Hematopoietic multipotent progenitor cell treated with erythropoietin and hydrocortisone succinate and interleukin-3 and kit ligand, for 8 days (in vitro differentiated cells): ENCODE measurements around the gene CNOT1.
"Not testable (repeated sequence)": the region's sequence is repeated elsewhere in the genome, so short reads cannot be mapped to it uniquely, and the experiment has no call there.

Experiments used
- DNase-seq: peaks from one replicate; pipeline ENCODE4 v3.0.0-alpha.2; 2015

CNOT1 gene

GRCh38 chr16:58637021-58637420 is 7.4 kb upstream of the CNOT1 start:
- not testable (repeated sequence) for DNase-seq

DNA sequence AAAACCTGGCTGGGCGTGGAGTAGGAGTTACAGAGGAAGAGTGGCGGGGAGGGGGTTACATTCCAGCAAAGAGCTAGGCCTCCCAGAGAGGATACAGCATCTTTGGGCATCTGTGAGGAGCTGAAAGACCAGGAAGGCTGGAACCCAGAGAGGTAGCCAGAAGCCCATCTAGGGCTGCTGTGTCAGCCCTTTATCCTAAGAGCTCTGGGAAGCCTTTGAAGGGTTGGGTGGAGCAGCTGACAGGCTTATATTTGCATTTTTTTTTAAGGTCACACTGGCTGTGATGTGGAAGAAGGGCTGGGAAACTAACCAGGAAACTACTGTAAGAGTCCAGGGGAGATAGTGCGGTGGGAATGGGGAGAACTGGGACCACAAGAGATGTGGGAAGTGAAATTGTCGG is 6.8 kb upstream of the CNOT1 start:
- DNase-seq = no peak

GRCh38 chr16:58635502-58635901 is 5.9 kb upstream of the CNOT1 start:
- DNase-seq = no peak

- no peak for DNase-seq
Measured at GRCh38 chr16:58634265-58634802, 4.7 kb upstream of the CNOT1 start.

- DNase-seq = peak; percentile 72
Measured at GRCh38 chr16:58628845-58629732, 537 bp downstream of the CNOT1 start.

DNA sequence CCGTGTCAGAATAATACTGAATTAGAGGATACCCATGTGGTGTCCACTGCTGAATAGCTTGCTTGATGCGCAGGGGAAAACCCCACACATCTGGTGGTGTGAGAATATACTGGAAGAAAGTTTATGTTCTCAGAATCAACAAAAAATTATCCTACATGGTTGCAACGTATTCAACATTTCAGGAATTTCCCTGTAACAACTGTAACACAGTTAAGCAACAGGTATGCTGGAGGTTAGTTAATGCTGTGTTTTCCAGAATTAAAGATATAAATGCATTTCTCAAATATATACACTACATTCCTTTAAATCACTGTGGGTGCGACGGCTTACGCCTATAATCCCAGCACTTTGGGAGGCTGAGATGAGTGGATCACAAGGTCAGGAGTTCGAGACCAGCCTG is 5.4 kb downstream of the CNOT1 start:
- no peak for DNase-seq

GRCh38 chr16:58620396-58620795 is 9.2 kb downstream of the CNOT1 start:
- DNase-seq = no peak

GRCh38 chr16:58615280-58615679 is 14.3 kb downstream of the CNOT1 start:
- DNase-seq = no peak

GRCh38 chr16:58614860-58615259 is 14.8 kb downstream of the CNOT1 start:
- DNase-seq = no peak

GRCh38 chr16:58614212-58614611 is 15.4 kb downstream of the CNOT1 start:
- DNase-seq = no peak

- DNase-seq = not testable (repeated sequence)
Measured at GRCh38 chr16:58612965-58613364, 16.7 kb downstream of the CNOT1 start.

DNA sequence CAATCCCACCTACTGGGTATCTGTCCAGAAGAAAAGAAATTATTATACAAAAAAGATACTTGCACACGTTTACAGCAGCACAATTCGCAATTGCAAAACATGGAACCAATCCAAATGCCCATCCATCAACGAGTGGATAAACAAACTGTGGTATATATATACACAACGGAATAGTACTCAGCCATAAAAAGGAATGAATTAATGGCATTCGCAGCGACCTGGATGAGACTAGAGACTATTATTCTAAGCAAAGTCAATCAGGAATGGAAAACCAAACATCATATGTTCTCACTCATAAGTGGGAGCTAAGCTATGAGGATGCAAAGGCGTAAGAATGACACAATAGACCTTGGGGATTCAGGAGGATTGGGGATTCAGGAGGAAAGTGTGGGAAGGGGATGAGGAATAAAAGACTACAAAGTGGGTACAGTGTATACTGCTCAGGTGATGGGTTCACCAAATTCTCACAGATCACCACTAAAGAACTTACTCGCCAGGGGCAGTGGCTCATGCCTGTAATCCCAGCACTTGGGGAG is 21.0 kb downstream of the CNOT1 start:
- no peak for DNase-seq

GRCh38 chr16:58605562-58605961 is 24.1 kb downstream of the CNOT1 start:
- DNase-seq = no peak

GRCh38 chr16:58591083-58591482 is 38.5 kb downstream of the CNOT1 start:
- no peak for DNase-seq

GRCh38 chr16:58589326-58589905 is 40.2 kb downstream of the CNOT1 start:
- no peak for DNase-seq

GRCh38 chr16:58588406-58588805 is 41.2 kb downstream of the CNOT1 start:
- no peak for DNase-seq

DNA sequence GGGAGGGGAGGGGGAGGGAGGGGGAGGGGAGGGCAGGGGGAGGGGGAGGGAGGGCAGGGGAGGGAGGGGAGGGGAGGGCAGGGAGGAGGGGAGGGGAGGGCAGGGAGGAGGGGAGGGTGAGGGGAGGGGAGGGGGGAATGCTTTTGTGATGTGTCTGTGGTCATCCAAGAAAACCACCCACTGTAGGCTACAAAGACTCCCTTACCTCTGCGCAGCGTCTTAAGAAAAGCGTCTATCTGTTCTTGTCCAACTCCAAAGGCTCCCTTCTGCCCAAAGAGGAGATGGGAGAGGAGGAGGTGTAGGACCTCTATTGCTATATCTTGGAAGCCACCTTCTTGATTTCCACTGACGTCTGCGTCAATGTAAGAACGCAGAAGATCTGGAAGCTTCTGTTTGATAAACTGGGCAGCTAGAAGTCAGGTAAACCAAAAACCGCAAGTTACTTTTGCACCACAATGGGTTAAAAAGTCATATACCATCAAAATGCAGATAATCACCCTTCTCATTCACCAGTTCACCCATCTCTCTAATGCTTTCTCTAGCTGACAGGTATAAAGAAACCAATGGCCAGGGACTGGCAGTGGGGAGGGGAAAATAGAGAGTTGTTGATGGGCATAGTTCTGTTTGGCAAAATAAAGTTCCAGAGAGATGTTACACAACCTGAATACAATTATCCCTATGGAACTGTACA is 43.1 kb downstream of the CNOT1 start:
- no peak for DNase-seq

DNA sequence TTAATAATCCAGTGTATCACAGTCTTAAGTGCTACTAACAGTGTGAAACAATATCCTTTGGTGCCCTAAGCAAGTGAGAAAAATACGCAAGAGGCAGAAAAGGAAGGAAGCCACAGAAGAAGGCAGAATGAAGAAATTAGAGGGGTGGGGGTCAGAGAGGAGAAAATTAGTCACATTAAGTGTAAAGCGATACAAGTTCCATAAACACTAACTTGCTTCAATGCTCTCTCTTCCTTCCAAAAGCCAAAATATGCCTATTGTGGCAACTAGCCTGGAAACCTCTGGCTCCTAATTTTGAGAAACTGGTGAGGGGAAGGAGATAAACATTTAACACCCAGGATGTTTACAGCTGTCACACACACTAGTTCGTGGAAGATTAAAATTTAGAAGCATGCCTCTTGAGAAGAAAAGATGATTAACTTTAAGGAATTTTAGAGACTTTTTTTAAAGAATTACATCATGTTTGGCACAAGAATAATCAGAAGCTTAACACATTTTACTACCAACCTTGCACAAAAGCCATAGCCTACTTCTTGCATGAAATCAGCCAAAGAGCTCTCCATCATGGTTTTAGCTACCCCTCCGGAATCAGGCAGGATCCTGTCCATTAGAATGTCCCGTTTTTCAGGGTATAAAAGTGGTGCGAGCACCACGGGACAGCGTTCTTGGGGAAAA is 44.7 kb downstream of the CNOT1 start:
- DNase-seq = no peak

- DNase-seq = peak; percentile 31
Measured at GRCh38 chr16:58582971-58583765, 46.5 kb downstream of the CNOT1 start.

DNA sequence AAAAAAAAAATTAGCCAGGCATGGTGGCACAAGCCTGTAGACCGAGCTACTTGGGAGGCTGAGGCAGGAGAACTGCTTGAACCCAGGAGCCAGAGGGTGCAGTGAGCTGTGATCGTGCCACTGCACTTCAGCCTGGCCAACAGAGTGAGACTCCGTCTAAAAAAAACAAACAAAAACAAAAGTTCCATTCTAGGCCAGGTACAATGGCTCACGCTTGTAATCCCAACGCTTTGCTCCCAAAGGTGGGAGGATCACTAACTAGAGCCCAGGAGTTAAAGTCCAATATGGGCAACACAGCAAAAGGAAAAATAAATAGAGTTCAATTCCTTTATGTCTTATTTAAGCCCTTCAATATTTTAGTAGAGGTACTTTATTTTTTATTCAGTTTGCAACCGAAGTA is 47.5 kb downstream of the CNOT1 start:
- DNase-seq = no peak

- no peak for DNase-seq
Measured at GRCh38 chr16:58579587-58579986, 50.0 kb downstream of the CNOT1 start.

DNA sequence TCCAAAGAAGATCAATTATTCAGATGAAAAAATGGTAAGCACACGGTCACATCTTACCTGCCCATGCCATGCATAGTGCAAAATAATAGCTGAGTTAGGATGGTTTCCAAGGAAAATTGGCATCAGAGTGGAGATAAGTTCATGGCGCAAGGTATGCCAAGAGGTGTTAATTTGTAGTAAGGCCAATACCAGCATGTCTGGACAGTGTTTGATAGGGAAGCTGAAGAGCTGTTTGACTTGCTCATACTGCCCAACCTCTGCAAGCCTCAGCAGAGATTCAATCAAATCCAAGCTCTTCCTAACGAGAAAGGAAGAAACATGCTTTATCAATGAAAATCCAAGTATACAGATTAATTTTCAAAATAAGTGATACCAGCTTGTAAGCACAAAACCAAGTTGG is 51.0 kb downstream of the CNOT1 start:
- DNase-seq = no peak
